ENCODE measurements around the gene PRR30. TPM values are rescaled to one million over a fixed set of nuclear protein-coding genes. Genes with fewer than 3 reads are reported as not detected.
A peak's percentile ranks its signal among the peaks of the same experiment; 100 is the strongest.

Gene PRR30
- total RNA-seq, 4 donors from 2014 or later, result not detected

GRCh38 chr2:27097341-27097740, 41.9 kb downstream of the PRR30 start:
- H3K9me3 ChIP-seq, result no peaks in the 10 kb centered on the region
- no peak overlapping the region for H3K27ac ChIP-seq
- no peak overlapping the region for H3K4me3 ChIP-seq
- peaks cover 0 to 33% of the 10 kb centered on the region in 2 donors for H3K36me3 ChIP-seq
- no peak for ATAC-seq
- WGBS, 2 donors (ENCODE audit: low coverage in 1 of 2), result 73 to 88% methylated on average over 3 to 8 of the region's 14 CpGs
- H3K27me3 ChIP-seq, result no peaks in the 10 kb centered on the region
- H3K4me1 ChIP-seq, result peaks cover 0 to 13% (median 4%) of the 10 kb centered on the region in 3 donors
- TF ChIP-seq POLR2AphosphoS5 (IDR thresholded peaks at IDR 0.05) (no peak), EP300 (IDR thresholded peaks at IDR 0.05) (no peak), POLR2A (IDR thresholded peaks at IDR 0.05) (no peak), CTCF (IDR thresholded peaks at IDR 0.05) (no peak)

- Histone ChIP-seq H3K4me3 (no peak overlapping the region), H3K27me3 (no peaks in the 10 kb centered on the region), H3K36me3 (peaks cover 0 to 33% of the 10 kb centered on the region in 2 donors), H3K27ac (peak overlapping the region in 1 of 4 donors; percentile 19), H3K4me1 (peaks cover 0 to 13% (median 4%) of the 10 kb centered on the region in 3 donors), H3K9me3 (no peaks in the 10 kb centered on the region)
- WGBS, 2 donors (ENCODE audit: low coverage in 1 of 2), result 33 to 58% methylated on average over 2 of the region's 3 CpGs
- TF ChIP-seq CTCF (IDR thresholded peaks at IDR 0.05), result no peak
- TF ChIP-seq POLR2AphosphoS5 (IDR thresholded peaks at IDR 0.05), result no peak
- TF ChIP-seq POLR2A (IDR thresholded peaks at IDR 0.05), result no peak
- TF ChIP-seq EP300 (IDR thresholded peaks at IDR 0.05), result no peak
- no peak for ATAC-seq
Observed at GRCh38 chr2:27096748-27097297, 42.4 kb downstream of the PRR30 start.

DNA sequence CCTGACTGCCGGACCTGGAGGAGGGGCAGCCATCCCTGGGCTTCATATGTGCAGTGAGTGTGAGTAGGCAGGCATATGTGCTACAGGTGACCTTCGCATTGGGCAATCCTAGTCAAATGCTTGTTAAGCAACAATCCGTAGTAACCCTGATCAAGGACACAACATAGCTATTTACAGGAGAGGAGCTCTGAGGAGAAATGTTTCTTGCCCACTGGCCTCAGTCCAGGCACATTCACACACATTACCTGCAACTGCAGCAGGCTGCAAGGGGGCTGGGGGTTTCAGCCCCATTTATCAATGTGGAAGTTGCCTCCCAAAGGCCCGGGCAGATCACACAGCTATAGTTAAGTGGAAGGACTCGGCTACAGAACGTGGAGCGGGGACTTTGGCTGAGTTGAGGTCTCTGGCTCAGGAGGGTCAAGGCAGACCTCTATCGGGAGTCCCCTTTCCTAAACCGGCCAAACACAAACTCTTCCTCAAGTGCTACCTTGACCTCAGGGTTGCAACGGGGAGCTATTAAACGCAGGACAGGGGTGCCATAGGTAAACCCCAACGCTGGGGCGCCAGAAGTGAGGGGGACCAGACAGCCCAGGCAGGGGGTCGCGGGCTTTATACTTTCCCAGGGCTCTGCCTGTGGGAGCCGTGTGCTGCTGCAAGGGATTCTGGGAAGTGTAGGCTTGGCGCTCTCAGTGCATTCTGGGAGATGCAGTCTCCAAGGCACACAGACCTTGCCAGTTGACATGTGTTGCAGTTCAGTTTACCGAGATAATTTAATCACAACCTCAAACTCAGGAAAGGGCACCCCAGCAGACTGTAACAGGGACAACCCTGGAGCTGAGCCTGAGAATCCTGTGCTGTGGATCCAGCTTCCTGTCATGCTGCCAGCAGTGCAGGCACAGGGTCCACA, 43.2 kb downstream of the PRR30 start:
- WGBS, 2 donors (ENCODE audit: low coverage in 1 of 2), result no CpG with 5 or more reads among the region's 18 CpGs
- no peaks in the 10 kb centered on the region for H3K27me3 ChIP-seq
- peak overlapping the region in 1 of 4 donors; percentile 19 for H3K27ac ChIP-seq
- peaks cover 0 to 13% (median 4%) of the 10 kb centered on the region in 3 donors for H3K4me1 ChIP-seq
- TF ChIP-seq CTCF (IDR thresholded peaks at IDR 0.05) (no peak), POLR2A (IDR thresholded peaks at IDR 0.05) (no peak), EP300 (IDR thresholded peaks at IDR 0.05) (no peak), POLR2AphosphoS5 (IDR thresholded peaks at IDR 0.05) (no peak)
- peak overlapping the region; percentile 25 to 39 for H3K4me3 ChIP-seq
- peak; percentile 78 for ATAC-seq
- peaks cover 0 to 33% of the 10 kb centered on the region in 2 donors for H3K36me3 ChIP-seq
- no peaks in the 10 kb centered on the region for H3K9me3 ChIP-seq

DNA sequence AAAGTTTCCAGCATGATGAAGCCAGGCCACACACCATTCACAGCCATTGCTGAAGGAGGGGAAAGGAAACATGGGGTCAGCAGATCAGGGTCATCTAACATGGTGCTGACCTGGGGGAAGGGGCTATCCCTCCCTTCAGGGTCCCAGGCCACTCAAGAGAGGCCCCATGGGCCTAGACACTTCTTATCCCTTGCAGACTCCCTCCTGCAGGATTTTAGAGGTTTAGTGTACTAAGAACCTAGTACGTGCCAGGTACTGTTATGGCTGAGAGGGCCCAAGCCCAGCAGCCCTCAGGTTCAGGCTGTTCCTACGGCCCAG, 43.8 kb downstream of the PRR30 start:
- H3K27me3 ChIP-seq, result no peaks in the 10 kb centered on the region

More for the DNA sequence above, 43.8 kb downstream of the PRR30 start:
- no peak for TF ChIP-seq POLR2AphosphoS5 (IDR thresholded peaks at IDR 0.05)
- TF ChIP-seq POLR2A (IDR thresholded peaks at IDR 0.05), result no peak
- TF ChIP-seq EP300 (IDR thresholded peaks at IDR 0.05), result no peak
- no peak for TF ChIP-seq CTCF (IDR thresholded peaks at IDR 0.05)
- 100% methylated on average over 1 of the region's 2 CpGs; no CpG with 5 or more reads in 1 of the 2 donors for WGBS, 2 donors (ENCODE audit: low coverage in 1 of 2)
- H3K27ac ChIP-seq, result no peak overlapping the region
- H3K4me3 ChIP-seq, result no peak overlapping the region
- H3K36me3 ChIP-seq, result peaks cover 0 to 32% of the 10 kb centered on the region in 2 donors
- H3K9me3 ChIP-seq, result no peaks in the 10 kb centered on the region
- ATAC-seq, result no peak
- peaks cover 0 to 13% (median 4%) of the 10 kb centered on the region in 3 donors for H3K4me1 ChIP-seq

Data from gastroesophageal sphincter (tissue), 4 donors.